ENCODE results near the gene KRTAP10-3. TPM values are rescaled to one million over a fixed set of nuclear protein-coding genes. Genes with fewer than 3 reads are reported as not detected.
"Not testable (repeated sequence)": the region's sequence is repeated elsewhere in the genome, so short reads cannot be mapped to it uniquely, and the experiment has no call there.

KRTAP10-3 gene
- total and polyA plus RNA-seq, 2 donors (not counting 3 experiments of a cell fraction or from before 2014, with no cell fraction given), result not detected

GRCh38 chr21:44581158-44581557 is 22.6 kb upstream of the KRTAP10-3 start:
- POLR2A ChIA-PET, result no interaction called here
- no peak for TF ChIP-seq POLR2A (IDR thresholded peaks at IDR 0.05; ENCODE audit: low read depth, low read length)
- no peak for TF ChIP-seq EZH2 (IDR thresholded peaks at IDR 0.05; ENCODE audit: borderline replicate concordance, low read depth, low read length, severe bottlenecking)
- TF ChIP-seq POLR2AphosphoS5 (IDR thresholded peaks at IDR 0.05; ENCODE audit: insufficient read depth, low read depth, low read length), result no peak
- TF ChIP-seq CTCF (IDR thresholded peaks at IDR 0.05; ENCODE audit: extremely low read depth in 1 of 2, insufficient read depth in 1 of 2, low read depth in 1 of 2, low read length in 2 of 2), result no peak
- no peak for TF ChIP-seq MYC (IDR thresholded peaks at IDR 0.05; ENCODE audit: low read depth, low read length)
- no peak for TF ChIP-seq FOS (IDR thresholded peaks at IDR 0.05; ENCODE audit: borderline replicate concordance, insufficient read depth, low read length)
- TF ChIP-seq GATA2 (IDR thresholded peaks at IDR 0.05; ENCODE audit: insufficient read depth, insufficient read length, low read depth, low read length), result no peak
- no peak for TF ChIP-seq MAX (IDR thresholded peaks at IDR 0.05; ENCODE audit: insufficient read depth, insufficient read length)
- no peak for TF ChIP-seq JUN (IDR thresholded peaks at IDR 0.05; ENCODE audit: borderline replicate concordance, insufficient read depth, insufficient read length, low read depth)
- FAIRE-seq, result no peak

DNA sequence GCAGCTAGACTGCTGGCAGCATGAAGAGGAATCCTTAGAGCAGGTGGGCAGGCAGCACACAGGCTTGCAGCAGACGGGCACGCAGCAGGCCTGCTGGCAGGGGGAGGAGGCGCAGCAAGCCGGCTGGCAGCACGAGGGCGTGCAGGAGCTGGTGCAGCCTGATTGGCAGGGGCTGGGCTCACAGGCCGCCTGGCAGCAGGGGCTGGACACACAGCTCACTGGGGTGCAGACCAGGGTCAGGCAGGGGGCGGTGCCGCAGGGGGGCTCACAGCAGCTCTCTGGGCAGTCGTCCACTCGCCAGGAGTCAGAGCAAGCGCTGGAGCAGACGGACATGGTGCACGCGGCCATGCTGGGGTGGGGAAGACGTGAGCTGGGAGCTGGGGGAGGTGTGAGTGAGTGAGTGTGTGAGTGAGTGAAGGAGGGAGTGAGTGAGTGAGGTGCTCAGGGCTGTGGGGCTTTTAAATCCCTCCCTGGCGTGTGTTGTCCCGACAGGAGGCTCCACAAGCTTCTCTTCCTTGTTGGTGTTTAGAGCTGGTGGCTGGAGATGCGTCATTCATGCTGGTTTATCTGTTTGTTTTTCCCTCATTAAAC is 21.7 kb upstream of the KRTAP10-3 start, which contains the start of gene KRTAP10-5:
Gene KRTAP10-5 (minus strand): TSS at position 374 of the 591 bp plus-strand sequence. CDS start 26 bp downstream, at position 348.
- H4K20me1 ChIP-seq (replicated peaks; ENCODE audit: control insufficient read depth, extremely low read depth, insufficient read depth, low read length); FAIRE-seq; CTCF ChIA-PET: not testable (repeated sequence)

More at GRCh38 chr21:44581158-44581557, 22.6 kb upstream of the KRTAP10-3 start:
- Histone ChIP-seq H3K27ac (ENCODE audit: insufficient read depth, low read depth, low read length) (no peak overlapping the region), H3K4me2 (ENCODE audit: insufficient read depth, low read length) (no peak overlapping the region), H3K4me3 (replicated peaks in 1 of 3; ENCODE audit: insufficient read depth in 1 of 3, low read depth in 1 of 3, low read length in 3 of 3) (no peak overlapping the region), H3K9ac (replicated peaks; ENCODE audit: extremely low read depth, insufficient read depth, low read length) (no peak overlapping the region), H4K20me1 (replicated peaks; ENCODE audit: control insufficient read depth, extremely low read depth, insufficient read depth, low read length) (no peaks in the 10 kb centered on the region), H2AFZ (ENCODE audit: low read depth, low read length) (no peak overlapping the region), H3K9me3 (replicated peaks; ENCODE audit: control insufficient read depth, insufficient read depth, low read length) (no peaks in the 10 kb centered on the region), H3K4me1 (ENCODE audit: control insufficient read depth, extremely low read depth, insufficient read depth, low read length) (no peaks in the 10 kb centered on the region), H3K27me3 (ENCODE audit: control insufficient read depth in 2 of 2, insufficient read depth in 2 of 2, low read length in 2 of 2) (peaks cover 3 to 8% of the 10 kb centered on the region in 2 experiments), H3K36me3 (ENCODE audit: control insufficient read depth in 2 of 2, extremely low read depth in 1 of 2, insufficient read depth in 2 of 2, low read length in 2 of 2) (no peaks in the 10 kb centered on the region), H3K79me2 (ENCODE audit: control insufficient read depth, insufficient read depth, low read length) (no peaks in the 10 kb centered on the region), H3K9me1 (replicated peaks; ENCODE audit: control insufficient read depth, extremely low read depth, insufficient read depth, low read length) (no peaks in the 10 kb centered on the region)
- CTCF ChIA-PET, result no interaction called here
- DNase-seq (ENCODE audit: low read depth, low spot score), result no peak
- BruUV-seq (replicated peaks), result no TSS peak
- dilution Hi-C loops (cut with MboI; ENCODE audit: extremely low pct_ligation_motif_present, low sequenced_read_pairs) (no loop called here), intact Hi-C loops (cut with micrococcal nuclease) (no loop called here)

More for the DNA sequence above, 21.7 kb upstream of the KRTAP10-3 start, which contains the start of gene KRTAP10-5:
- H2AFZ ChIP-seq (ENCODE audit: low read depth, low read length); H3K79me2 ChIP-seq (ENCODE audit: control insufficient read depth, insufficient read depth, low read length); H3K36me3 ChIP-seq (ENCODE audit: control insufficient read depth in 2 of 2, extremely low read depth in 1 of 2, insufficient read depth in 2 of 2, low read length in 2 of 2); H3K4me1 ChIP-seq (ENCODE audit: control insufficient read depth, extremely low read depth, insufficient read depth, low read length); BruUV-seq (replicated peaks); H3K4me3 ChIP-seq (replicated peaks in 1 of 3; ENCODE audit: insufficient read depth in 1 of 3, low read depth in 1 of 3, low read length in 3 of 3); H3K27me3 ChIP-seq (ENCODE audit: control insufficient read depth in 2 of 2, insufficient read depth in 2 of 2, low read length in 2 of 2); H3K9me1 ChIP-seq (replicated peaks; ENCODE audit: control insufficient read depth, extremely low read depth, insufficient read depth, low read length); intact Hi-C loops (cut with micrococcal nuclease); dilution Hi-C loops (cut with MboI; ENCODE audit: extremely low pct_ligation_motif_present, low sequenced_read_pairs); H3K9me3 ChIP-seq (replicated peaks; ENCODE audit: control insufficient read depth, insufficient read depth, low read length); H3K9ac ChIP-seq (replicated peaks; ENCODE audit: extremely low read depth, insufficient read depth, low read length); H3K4me2 ChIP-seq (ENCODE audit: insufficient read depth, low read length); POLR2A ChIA-PET; H3K27ac ChIP-seq (ENCODE audit: insufficient read depth, low read depth, low read length); DNase-seq (ENCODE audit: low read depth, low spot score): not testable (repeated sequence)
